ENCODE results near the gene FBXL14.

The FBXL14 gene

DNA sequence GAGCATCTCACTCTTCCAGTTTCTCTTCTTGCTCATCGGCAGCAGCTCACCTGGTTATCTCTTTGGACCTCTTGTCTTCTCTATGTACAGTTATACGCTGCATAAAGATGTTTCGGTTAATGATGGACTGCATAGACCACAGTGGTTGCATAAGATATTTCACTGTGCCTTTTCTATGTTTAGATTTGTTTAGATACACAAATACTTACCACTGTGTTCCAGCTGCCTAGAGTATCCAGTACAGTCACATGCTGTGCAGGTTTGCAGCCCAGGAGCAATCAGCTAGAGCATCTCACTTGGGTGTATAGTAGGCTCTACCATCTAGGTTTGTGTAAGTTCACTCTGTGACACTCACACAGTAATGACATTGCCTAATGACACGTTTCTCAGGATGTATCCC, 57.6 kb downstream of the FBXL14 start:
- DNase-seq (ENCODE audit: low read depth in 2 of 2): no peak

DNA sequence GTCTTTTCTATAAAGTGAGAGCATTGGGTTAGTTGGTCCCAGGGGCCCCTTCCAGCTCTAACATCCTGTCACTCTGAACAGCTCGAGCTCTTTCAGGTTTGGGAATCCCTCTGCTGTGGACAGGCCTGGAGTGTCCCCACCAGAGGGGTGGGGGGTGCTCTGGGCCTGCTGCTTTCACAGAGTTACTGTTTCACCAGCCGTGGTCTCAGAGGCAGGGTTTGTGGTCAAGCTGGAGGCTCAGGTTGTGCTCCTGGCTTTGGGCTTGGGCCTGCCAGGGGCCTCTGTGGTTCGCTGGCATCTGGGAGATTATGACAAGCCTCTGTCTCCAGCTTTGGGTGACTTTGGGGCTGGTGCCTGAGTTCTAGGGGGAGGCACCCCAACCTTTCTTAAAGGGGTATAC, 59.6 kb downstream of the FBXL14 start:
- DNase-seq (ENCODE audit: low read depth in 2 of 2): no peak

DNA sequence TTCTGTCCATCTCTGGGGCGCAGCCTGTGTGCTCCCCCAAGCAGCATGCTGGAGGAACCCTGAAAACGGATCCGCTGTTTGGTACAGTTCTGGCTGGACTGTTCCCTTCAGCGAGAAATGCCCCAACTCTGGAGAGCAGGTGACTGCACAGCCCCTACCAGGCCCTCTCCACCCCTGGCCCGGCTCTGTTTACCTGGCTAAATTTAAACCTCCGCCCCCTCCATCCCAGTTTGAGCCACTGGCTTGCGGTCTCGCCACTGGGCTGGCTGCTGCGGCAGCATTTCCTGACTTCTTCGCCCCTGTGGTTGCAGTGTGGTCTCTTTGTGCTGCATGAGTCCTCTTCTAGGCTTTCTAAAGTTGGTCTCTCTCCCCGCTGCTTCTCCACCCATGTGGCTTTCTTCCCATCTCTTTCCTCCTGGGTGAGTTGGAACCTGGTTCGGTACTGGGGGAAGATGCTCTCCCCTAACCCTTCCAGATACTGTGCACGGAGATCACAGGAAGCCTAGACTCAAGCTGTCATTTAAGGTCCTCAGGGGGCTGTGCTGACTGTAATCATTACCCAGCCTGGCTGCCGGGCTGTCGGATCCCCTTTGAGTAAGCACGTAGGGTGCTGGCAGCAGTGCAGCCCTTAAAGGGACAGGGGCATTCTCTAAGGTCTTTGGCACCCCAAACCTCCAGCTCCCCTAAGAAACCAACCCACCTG, 60.6 kb downstream of the FBXL14 start:
- peak in 1 of 2 experiments; percentile 31 for DNase-seq (ENCODE audit: low read depth in 2 of 2)

DNA sequence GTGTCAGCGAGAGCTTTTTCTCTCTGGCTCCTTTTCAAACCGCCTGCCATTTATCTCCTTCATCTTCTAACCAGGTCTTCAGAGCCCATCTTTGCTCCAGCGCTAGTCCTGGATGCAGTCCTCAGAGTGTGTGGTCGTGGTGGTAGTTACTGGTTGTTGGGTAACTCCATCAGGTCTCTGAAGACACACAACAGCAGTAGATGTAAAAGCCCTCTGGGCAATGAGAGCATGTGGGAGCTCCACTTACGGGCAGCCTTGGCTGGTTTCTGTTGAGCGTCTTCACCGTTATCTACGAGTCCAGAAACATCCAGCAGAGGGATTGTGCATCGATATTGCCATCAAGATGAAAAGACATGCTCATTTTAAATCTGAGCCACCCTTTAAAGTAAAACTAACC, 61.2 kb downstream of the FBXL14 start:
- no peak for DNase-seq (ENCODE audit: low read depth in 2 of 2)

DNA sequence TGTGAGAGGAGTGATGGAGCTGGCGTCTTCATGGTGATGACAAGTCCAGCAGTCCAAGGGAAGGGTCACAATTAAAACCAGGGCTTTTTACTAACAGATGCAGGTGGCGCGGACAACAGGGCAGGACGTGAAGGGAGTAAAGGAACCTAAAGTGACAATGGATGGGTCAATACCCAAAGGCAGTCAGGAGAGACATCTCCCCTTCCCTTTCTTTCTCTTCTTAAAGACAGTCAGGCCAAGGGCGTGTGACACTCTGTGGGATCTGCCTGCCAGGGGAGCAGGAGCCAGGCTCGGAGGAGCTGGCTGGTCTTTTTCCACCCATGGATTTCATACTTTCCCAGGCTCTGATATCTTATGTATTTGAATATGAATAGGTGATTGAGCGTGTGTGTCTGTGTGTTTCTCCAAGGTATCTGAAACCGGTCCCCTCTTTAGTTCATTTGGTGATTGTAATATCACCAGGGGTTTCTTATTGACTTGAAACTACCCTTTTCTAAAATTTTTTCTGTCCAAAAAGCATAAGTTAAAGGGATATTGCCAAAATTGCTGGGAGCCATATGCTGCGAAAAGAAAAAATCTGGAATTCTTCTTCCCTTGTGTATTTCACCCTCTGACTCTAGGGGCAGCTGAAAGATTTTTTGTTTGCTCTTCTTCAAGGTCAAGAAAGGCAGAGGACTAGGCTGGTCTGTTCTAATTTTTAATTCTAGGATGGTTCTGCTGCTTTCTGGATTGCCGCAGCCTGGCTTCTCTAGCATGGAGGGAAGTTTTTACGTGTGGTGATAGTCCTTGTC, 61.8 kb downstream of the FBXL14 start:
- DNase-seq (ENCODE audit: low read depth in 2 of 2): no peak

DNA sequence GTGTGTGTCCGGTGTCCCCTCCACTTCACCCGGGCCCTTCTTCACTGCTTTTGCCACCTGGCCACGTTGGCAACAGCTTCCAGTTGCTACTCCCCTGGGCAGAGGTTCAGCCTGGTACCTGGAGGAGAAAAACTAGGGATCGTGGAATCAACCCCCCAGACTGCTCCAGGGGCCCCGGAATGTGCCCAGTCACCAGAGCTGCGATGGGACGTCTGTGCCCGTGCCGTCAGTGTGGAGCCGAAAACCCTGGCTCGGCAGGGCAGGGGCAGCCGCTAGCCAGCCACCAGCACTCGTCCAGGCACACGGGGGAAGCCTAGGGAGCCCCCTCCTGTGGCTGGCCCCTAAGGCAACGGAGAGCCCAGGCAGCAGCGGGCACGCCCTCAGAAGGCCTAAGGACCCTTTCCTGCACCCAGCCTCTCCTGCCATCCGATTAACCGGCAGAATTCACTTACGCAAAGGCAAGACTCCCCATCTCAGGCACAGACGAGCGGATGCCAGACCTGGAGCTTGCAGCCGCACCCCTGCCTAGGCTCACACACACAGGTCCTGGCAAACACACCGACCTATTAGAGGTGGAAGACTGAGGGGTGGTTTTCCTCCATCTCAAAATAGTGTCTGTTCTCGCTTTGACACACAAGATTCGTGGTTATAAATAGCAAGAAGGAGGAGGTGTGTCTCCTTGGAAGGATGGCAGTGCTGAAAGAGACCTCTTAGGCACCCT, 62.6 kb downstream of the FBXL14 start:
- DNase-seq (ENCODE audit: low read depth in 2 of 2): no peak

DNA sequence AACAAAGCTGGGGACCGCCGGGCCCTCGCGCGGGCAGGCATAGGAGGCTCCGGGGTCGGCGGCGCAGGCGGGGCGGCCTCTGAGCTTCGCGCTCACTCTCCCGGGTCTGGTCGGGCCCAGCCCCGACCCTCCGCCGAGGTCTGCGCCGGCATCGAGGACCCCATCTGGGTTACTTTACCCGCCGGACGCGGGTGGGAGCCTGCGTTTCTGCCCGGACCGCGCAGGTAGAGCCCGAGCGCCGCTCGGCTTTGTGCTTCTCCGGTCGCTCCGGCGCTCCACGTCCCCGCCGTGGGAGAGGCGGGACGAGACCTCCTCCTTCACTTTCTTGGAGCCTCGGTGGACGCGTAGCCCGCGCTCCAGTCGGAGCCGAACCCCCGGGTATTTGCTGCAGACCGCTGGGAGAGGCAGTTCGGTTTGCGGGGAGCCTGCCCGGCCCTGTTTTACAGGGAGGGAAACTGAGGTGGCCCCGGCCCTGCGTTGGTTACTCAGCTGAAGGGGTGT, 63.2 kb downstream of the FBXL14 start:
- no peak for DNase-seq (ENCODE audit: low read depth in 2 of 2)

DNA sequence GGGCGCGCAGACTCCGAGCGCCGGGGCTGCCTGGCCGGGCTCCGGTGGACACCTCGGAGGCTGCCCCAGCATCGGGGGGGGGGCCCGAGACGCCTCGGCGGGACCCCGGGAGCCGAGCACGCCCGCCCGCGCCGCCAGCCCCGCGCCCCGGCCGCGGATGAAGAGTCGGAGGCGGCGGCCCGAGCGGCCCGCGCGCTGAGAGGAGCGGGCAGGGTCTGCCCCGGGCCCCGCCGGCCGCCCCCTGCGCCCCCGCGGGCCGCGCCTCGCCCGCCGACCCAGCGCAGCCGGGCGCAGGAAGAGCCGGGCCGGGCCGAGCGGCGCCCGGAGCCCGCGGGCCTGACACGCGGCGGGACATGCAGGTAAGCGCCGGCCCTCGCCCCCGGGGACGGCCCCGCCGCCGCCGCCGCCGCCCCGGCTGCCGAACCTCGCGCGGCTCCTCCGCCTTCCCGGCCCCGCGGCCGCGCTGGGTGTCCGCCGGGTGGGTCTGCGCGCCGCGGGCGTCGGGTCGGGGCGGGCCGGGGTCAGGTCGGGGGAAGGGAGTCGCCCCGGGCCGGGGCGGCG, 63.7 kb downstream of the FBXL14 start:
- no peak for DNase-seq (ENCODE audit: low read depth in 2 of 2)

DNA sequence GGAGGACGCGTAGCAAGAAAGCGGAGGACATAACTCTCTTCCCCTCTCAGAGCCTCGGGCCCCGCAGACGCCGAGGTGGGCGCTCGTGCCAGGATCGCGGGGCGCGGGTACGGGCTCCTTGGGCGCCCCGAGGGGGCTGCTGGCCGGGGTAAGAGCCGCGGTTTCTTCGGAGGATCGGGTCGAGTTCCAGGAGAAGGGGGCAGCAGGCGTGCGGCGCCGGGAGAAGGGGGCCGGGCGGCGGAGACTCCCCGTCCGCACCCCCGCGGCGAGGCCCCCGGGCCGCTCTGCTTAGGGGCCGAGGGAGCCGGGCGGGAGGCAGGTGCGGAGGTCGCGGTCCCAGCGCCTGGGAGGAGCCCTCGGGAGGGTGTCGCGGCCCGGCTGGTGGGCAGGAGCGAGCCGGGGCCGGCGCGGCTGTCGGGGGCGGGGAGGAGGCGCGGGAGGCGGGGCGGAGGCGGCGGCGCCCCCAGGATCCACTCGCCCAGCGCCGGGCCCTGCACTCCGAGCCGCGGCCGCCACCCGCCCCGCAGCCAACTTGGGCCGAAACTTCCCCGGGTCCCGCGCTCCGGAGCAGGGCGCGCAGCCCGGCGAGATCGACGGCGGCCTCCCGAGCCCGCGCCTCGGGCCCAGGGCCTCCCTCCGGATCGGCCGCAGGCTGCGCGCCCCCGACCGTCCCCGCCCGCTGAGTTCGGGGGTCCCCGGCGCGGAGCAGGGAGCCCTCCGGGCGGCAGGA, 64.4 kb downstream of the FBXL14 start:
- no peak for DNase-seq (ENCODE audit: low read depth in 2 of 2)

DNA sequence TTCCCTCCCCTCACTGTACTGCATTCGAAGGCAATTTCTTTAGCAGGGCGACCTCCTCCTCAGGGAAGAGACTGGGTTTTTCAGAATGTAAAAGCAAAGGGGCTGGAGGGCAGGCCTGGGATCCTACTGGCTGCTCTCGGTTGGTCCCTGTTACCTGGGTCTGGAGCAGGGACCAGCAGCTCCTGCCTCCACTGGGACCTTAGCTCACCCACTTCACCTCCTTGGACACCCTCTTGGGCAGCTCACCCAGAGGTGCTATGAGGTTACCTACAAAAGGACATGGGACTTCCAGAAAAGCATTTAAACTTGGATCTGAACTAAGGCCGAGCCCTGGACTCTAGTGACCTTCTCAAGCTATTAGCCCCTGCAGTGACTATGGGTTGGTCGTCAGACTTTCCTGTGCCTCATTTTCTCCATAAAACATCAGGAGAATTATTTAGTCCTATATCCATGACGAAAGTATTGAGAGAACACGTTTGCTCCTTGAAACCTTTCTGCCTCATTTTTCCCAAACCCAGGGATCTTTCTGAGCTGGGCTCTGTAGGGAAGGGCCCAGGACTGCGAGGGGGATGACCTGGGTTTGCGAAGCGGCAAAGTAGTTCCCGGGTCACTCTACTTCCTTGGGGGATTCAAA, 65.0 kb downstream of the FBXL14 start:
- no peak for DNase-seq (ENCODE audit: low read depth in 2 of 2)

DNA sequence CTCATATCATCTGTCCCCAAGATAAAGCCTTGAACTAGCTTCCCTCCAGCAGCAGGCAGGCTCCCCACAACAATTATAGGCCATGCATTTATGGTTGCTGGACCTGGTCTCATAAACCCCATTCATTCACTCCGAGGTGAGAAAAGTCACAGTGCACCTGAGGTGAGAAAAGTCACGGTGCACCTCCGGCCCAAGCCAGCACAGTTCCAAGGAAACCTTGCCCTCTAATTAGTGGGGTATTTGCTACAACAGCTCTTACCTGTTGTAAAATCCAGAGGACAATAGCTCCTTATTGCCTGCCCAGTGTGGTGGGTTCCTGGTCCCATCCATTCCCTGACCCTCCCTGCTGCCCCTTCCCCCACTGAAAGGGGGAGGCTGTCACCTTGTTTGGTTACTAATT, 65.6 kb downstream of the FBXL14 start:
- DNase-seq (ENCODE audit: low read depth in 2 of 2): no peak

DNA sequence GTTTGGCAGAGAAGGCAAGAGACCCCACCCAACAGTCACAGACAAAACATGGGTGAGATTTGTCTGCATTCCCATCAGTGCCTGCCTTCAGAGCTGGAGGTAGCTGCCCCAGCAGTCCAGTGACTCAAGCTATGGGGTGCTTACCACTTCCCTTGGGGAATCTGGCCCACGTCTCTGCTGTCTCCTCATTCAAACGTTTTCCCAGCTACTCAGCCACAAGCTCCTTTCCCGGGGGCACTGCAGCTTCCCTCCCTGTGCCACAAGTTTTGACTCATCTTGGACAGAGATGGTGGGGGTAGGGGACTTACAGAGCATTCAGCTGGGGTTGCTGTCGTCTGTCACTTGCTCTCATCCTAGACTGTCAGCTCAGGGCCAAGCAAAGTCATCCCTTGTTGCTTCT, 66.6 kb downstream of the FBXL14 start:
- DNase-seq (ENCODE audit: low read depth in 2 of 2): no peak

DNA sequence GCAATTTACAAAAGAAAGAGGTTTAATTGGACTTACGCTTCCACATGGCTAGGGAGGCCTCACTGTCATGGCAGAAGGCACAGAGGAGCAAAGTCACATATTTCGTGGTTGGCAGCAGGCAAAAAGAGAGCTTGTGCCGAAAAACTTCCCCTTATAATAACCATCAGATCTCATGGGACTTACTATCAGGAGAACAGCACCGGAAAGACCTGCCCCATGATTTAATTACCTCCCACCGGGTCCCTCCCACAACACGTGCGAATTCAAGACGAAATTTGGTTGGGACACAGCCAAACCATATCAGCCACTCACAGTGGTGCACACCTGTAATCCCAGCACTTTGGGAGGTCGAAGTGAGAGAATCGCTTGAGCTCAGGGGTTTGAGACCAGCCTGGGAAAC, 68.5 kb downstream of the FBXL14 start:
- DNase-seq (ENCODE audit: low read depth in 2 of 2): no peak

DNA sequence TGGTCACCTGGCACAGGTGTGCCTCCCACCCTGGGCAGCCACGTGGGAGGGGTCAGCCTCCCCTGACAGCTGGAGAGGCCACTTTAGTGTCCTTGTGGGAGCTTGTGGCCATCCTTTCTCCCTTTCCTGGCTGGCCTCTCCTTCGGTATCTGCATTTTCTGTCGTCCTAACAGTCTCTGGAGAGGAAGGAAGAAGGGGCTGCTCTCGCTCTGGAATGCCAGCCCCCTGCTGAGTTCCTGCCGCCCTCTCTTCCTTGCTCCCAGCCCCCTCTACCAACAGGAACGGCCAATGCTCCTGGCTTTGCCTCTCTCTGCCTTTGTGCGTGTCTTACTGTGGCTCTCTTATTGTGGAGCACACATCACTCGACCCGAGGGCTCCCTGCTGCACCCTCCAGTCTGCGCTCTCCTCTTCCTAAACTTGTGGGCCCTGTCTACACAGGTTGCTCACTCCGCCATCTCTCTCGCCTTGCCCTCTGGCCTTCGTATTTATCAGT, 70.8 kb downstream of the FBXL14 start:
- no peak for DNase-seq (ENCODE audit: low read depth in 2 of 2)

DNA sequence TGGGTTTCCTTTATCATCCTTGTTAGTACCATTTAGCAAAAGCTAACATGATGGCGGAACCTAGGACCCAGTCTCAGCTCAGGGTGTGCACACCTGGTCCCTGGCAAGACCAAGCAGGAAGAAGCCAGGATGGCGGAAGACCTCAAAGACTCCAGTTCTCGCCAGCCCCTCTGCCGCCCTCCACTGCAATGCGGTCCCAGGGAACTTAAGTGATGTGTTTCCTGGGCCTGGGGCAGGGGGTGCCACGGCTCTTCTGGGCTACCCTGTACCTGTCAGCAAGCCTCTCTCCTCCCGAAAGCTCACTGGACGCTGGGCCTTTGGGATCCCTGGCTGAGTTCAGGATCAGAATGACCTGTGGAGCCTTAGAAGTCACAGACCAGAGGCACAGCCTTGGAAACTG, 71.3 kb downstream of the FBXL14 start:
- no peak for DNase-seq (ENCODE audit: low read depth in 2 of 2)

DNA sequence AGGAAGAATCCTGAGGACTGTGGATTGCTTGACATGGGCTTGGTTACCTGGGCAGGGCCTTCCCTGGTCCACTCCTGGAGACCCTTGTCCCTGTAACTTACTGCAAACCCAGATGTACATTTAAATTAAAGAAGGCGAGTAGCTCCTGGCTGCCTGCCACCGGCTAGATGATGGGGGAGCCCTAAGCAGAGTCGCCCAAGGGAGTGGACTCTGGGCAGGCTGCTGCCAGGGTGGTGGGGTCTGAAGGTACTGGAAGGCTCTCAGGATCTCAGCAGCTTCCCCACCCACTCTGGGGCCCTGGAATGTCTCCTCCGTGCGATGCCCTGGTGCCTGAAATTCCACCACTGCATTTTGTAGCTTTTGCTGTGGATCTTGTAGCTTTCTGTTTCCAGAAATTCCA, 74.7 kb downstream of the FBXL14 start:
- no peak for DNase-seq (ENCODE audit: low read depth in 2 of 2)

DNA sequence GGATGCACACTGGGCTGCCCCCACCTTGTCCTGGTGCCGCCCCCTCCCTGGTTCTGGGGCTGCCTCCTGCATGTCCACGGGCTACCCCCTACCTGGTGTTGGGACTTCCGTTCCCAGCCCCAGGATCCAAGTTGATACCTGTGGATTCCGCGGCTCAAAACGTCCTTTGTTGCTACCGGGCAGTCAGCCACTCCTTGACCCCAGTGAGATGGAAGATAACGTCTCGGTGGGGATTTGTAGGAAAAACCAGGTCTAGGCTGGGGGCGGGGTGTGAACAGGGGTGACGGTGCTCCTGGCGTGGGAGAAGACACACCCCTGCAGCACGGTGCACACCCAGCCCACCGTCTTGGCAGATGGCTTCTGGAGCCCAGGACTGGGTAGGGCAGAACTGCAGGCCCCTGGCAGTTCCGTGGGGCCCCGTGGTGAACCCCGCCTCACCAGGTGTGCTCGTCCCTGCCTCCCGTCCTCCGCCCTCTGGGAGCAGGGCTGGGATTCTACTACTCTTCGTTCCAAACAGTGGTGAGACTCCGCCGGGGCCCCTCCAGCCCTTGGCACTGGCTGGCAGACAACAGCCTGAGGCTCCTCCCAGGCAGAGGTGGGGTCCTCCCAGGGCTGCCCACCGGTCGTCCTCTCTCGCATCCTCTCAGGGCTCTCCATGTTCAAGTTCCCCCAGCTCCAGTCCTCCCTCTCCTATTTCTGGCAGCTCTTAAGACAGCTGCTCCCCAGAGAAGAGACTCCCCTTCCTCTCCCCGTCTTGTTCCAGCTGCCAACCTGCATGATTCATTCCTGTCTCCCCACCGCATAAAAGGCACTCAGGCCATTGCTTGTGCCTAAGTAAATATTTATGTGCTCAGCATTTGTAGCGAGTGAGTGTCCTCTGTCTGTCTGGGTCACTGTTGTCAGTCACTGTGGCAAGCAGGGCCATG, 75.5 kb downstream of the FBXL14 start:
- no peak for DNase-seq (ENCODE audit: low read depth in 2 of 2)

DNA sequence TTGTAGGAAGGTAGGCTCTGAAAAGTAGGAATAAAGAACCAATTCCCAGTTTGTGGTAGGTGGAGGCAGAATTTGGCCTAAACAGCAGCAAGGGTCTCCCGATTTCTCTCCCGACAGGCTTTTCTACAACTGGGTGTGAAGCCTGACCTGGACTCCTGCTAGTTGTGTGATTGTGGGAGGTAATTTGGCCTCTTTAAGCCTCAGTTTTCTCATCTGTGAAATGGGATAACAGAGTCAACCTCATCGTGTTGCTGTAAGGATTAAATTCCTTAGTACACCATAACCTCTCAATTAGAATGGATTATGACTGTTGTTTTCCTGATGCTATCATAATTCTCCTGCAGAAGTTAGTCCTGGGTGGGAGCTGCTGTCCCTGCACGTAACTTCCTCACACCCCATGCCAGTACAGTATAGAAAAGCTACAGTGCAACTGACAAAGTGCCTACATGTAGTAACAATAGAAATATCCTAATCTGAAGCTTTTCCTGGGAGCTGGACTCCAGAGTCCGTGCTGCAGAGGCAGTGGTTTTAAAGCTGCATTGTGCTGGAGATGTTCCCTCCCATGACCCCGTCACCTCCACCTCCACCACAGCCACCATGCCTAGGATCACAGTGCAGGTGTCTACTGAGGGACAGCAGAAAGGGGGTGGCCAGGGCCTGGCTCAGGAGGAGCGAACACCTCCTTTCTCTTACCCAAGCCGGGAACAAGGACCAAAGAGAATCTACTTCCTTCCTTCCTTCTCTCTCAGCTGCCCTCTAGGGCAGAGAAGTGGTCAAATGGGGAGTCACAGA, 76.5 kb downstream of the FBXL14 start:
- no peak for DNase-seq (ENCODE audit: low read depth in 2 of 2)

DNA sequence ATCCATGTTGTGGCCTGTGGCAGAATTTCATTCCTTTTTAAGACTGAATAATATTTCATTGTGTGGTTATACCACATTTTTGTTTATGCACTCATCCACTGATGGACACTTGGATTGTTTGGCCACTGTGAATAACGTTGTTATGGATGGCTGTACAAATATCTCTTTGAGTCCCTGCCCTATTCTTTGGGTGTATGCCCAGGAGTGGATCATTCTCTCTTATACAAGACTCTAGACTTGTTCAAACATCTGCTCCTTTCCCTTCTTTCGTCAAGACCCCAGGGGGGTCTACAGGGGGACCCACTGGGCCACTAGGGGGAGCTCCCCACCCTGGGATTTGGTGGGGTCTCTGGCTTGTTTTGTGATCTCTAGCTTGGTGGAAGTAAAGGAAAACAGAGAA, 77.4 kb downstream of the FBXL14 start:
- no peak for DNase-seq (ENCODE audit: low read depth in 2 of 2)

Data from stimulated activated CD4-positive, alpha-beta T cell treated with anti-CD3 and anti-CD28 coated beads, Interleukin-12 subunit alpha, Interleukin-12 subunit beta, amount 100 ng/mL, for 24 hours (primary cell).